ENCODE results near the gene DYTN.

DYTN gene, protein sequence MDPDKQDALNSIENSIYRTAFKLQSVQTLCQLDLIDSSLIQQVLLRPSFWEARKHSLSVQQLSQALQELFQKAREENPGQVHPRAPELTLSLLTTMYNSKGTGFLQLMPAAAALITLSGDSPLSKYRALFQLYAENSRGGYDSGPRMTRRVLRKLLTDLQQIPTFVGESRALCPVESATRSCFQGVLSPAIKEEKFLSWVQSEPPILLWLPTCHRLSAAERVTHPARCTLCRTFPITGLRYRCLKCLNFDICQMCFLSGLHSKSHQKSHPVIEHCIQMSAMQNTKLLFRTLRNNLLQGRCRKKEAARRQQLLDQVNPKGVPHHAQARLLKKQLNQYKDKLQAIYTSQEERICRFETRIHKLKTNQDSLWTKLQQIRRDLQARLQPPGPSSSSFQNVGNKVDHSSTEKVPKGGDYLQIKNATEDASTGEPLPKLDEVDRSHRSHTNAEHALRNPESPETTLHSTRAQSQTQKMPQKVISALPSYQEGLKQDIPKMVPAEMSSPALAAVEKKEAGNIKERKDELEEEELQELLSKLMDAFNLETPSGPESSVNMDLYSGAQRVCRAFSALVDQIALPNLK

DNA sequence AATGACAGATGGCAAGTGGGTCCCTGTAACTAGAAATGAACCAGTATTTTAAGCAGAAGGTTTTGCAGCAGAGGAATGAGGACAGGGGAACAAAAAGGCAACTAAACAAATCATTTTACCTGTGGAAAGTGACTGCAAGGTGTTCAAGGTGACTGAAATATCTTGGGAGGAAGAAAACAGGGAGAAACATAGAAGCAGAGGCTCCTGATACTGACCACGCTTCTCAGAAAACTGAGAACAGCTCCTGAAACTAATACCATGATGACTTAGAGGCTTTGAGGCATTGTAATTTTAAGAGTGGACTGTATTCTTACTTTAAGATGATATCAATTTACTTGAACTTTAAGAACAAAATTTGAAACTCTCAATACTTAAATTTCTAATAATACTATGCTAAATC, at the start of gene DYTN:
DYTN (minus strand) TSS at position 101 of the 400 bp plus-strand sequence. CDS start 117 bp downstream, outside the sequence.
- TF ChIP-seq, protein P1, sequence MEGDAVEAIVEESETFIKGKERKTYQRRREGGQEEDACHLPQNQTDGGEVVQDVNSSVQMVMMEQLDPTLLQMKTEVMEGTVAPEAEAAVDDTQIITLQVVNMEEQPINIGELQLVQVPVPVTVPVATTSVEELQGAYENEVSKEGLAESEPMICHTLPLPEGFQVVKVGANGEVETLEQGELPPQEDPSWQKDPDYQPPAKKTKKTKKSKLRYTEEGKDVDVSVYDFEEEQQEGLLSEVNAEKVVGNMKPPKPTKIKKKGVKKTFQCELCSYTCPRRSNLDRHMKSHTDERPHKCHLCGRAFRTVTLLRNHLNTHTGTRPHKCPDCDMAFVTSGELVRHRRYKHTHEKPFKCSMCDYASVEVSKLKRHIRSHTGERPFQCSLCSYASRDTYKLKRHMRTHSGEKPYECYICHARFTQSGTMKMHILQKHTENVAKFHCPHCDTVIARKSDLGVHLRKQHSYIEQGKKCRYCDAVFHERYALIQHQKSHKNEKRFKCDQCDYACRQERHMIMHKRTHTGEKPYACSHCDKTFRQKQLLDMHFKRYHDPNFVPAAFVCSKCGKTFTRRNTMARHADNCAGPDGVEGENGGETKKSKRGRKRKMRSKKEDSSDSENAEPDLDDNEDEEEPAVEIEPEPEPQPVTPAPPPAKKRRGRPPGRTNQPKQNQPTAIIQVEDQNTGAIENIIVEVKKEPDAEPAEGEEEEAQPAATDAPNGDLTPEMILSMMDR (IDR thresholded peaks at IDR 0.05; ENCODE audit: low read depth, low read length): no peak
- H3K4me3 ChIP-seq (ENCODE audit: low read depth, low read length): no peak within 1 kb of the TSS
- in situ Hi-C loops (cut with HindIII; ENCODE audit: low sequenced_read_pairs): no loop called here
- no peak for DNase-seq (ENCODE audit: low read depth, low spot score)

DNA sequence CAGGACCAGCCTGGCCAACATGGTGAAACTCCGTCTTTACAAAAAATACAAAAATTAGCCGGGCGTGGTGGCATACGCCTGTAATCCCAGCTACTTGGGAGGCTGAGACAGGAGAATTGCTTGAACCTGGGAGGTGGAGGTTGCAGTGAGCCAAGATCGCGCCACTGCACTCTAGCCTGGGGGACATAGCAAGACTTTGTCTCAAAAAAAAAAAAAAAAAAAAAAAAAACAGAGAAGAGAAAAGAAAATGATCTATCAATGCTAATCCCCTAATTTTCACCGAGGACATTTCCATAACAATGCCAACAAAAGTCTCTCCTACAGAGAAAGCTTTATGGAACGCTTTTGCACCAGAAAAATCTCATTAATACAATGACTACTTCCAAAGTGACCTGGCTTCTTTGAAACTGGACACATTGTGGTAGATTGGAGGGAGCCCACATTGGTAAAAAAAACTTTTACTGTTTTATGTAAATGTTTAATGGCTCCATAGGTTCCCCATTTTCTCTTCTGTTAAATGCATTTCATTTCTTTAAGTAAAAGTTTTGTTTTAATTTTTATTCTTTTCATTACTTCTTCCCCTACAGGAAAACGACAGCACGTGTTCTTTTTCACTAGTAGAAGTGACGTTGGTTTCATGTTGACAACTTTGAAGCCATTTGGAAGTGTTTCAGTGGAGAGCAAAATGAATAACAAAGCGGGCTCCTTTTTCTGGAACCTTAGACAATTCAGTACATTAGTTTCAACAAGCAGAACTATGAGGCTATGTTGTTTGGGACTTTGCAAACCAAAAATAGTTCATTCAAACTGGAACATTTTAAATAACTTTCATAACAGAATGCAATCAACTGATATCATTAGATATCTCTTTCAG, 48.1 kb upstream of the DYTN start:
- in situ Hi-C loops (cut with HindIII; ENCODE audit: low sequenced_read_pairs): no loop called here
- TF ChIP-seq, protein P1 (IDR thresholded peaks at IDR 0.05; ENCODE audit: low read depth, low read length): no peak
- DNase-seq (ENCODE audit: low read depth, low spot score): no peak
- peak overlapping the region; percentile 89 for H3K4me3 ChIP-seq (ENCODE audit: low read depth, low read length)

DNA sequence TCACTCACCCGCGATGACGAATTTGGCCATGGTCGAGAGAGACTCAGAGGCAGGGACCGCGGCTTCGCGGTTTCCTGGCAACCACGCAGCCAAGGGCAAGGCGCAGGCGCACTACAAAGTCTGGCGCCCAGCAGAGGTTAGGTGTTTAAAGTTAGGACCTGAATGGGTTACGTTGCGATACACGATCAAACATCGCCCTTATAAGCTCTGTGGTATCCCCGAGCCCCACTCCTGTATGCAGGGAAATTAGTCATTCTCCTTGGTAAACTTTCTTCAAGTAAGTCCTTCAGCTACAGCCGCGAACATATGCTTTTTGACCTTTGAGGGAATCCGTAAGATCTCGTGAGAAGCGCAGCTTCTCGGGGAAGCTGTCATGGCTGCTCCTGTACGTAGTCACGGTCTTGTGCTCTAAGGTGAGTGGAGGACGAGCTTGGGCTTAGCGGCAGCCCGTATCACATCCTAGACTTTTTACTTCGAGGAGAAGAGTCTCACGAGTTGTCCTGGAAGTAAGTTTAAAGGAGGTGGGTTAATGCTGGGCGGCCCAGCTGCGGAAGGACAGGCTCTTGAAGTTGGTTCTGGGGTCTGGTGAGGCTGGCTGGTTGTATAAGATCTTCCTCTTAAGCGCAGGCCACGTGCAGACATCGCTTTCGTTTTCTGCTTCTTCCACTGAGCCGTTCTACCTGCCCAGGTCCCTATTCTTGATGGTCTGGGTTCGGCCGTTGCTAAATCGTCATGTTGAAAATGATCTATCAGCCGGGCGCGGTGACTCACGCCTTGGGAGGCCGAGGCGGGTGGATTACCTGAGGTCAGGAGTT, 47.3 kb upstream of the DYTN start, which contains the start of the genes FASTKD2 and MDH1B:
FASTKD2 (plus strand) TSS at position 365 of the 815 bp plus-strand sequence. CDS start 1,088 bp downstream, outside the sequence.
MDH1B (minus strand) TSS at position 87 of the 815 bp plus-strand sequence; CDS start at position 30, 57 bp downstream.
- in situ Hi-C loops (cut with HindIII; ENCODE audit: low sequenced_read_pairs): no loop called here
- TF ChIP-seq, protein P1 (IDR thresholded peaks at IDR 0.05; ENCODE audit: low read depth, low read length): no peak
- H3K4me3 ChIP-seq (ENCODE audit: low read depth, low read length): peak within 1 kb of the TSS; percentile 89
- peak; percentile 99 for DNase-seq (ENCODE audit: low read depth, low spot score)

DNA sequence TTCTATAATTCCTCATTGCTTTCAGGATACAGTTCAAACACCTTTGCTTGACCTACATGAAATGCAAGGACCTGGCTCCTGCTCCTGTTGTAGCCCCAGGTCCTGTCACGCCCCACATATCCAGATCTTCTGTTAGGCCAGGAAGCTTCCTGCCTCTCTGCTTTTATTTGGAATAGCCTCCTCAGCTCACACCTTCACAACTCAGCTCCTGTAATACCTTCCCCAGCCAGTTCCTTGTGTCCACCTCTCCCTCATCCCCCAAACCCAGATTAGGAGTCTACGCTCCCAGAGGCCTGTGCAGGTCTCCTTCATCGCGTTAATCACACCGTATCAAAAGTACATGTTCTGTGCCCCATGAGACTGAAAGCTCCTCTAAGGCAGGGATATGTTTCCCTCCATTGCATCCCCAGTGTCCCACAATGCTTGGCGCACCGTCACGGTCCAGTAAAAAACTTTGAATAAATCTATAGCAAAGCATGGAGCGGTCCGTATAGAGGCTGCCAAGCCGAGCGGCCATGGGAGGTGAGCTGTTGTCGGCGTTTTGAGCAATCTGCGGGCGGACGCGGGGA, 46.6 kb upstream of the DYTN start:
- TF ChIP-seq, protein P1 (IDR thresholded peaks at IDR 0.05; ENCODE audit: low read depth, low read length): no peak
- peak overlapping the region; percentile 89 for H3K4me3 ChIP-seq (ENCODE audit: low read depth, low read length)
- in situ Hi-C loops (cut with HindIII; ENCODE audit: low sequenced_read_pairs): no loop called here

DNA sequence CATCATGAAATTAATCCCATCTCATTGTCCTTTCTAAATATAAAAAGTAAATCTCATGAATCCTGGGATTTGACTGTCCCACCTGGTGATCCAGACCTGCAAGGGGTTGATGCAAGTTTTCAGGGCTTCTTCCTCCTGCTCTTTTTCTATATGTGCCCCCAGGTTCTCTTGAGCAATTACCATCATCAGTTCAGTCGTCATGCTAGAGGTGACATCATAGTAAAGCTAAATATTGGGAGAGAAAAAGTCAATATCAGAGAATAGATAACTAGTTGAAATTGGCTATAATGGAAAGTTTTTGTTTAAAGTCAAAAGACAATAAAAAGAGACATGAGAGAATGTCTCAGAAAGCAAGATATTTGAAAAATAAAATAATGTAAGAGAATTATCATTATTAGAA, 38.6 kb upstream of the DYTN start:
- DNase-seq (ENCODE audit: low read depth, low spot score): no peak
- TF ChIP-seq, protein P1 (IDR thresholded peaks at IDR 0.05; ENCODE audit: low read depth, low read length): no peak
- no peak overlapping the region for H3K4me3 ChIP-seq (ENCODE audit: low read depth, low read length)
- in situ Hi-C loops (cut with HindIII; ENCODE audit: low sequenced_read_pairs): no loop called here

More for the DNA sequence above, 46.6 kb upstream of the DYTN start:
- DNase-seq (ENCODE audit: low read depth, low spot score): no peak

All from astrocyte of the spinal cord (primary cell).